Smooth muscle cell of the brain vasculature (primary cell): Measurements from ENCODE around the gene TRAF2.

Experiments used
- DNase-seq: peaks from one replicate; pipeline ENCODE4 v3.0.0-alpha.2; 2012; ENCODE audit warnings: low read depth, low spot score

TRAF2 gene

GRCh38 chr9:136962163-136962562 lies 75.8 kb downstream of the TRAF2 start:
- no peak for DNase-seq

DNA sequence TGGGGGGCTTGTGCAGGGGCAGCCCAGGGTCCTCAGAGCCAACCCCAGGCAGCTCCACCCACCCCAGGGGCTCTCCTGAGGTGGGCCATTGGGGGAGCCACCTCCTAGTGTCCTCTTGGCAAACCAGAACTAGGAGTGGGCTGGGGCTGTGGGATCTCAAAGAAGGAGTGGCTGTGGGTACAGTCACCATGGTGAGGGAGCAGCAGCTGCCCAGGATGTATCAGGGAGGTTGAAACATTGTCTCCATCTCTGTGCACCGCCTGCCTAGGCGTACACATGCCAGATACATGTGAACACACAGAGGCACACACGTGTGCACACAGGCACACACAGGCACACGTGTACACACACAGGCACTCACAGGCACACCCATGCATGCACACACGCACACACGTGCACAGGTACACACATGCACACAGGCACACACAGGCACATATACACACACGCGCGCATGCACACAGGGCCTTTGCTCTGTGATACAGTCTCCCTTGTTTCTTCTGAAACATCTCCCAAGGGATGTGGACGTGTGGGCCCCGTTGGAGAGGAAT lies 76.5 kb downstream of the TRAF2 start:
- no peak for DNase-seq

DNA sequence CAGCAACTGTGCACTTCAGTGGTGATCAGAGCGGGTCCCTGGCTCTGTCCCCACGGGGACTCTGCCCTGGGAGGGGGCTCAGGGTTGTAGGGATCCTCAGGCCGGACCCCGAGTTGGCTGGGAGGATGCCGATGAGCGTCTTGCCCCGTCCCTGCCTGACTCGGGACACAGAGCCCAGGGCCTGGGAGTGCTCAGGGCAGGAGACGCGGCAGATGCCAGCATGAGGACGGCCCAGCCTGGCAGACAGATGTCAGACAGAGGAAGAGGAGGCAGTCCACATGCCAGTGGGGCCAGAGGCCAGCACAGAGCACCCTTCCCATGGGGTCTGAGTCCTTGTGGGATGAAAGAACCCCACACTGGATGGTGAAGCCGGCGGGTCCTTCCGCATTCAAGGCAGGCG lies 77.0 kb downstream of the TRAF2 start:
- no peak for DNase-seq

DNA sequence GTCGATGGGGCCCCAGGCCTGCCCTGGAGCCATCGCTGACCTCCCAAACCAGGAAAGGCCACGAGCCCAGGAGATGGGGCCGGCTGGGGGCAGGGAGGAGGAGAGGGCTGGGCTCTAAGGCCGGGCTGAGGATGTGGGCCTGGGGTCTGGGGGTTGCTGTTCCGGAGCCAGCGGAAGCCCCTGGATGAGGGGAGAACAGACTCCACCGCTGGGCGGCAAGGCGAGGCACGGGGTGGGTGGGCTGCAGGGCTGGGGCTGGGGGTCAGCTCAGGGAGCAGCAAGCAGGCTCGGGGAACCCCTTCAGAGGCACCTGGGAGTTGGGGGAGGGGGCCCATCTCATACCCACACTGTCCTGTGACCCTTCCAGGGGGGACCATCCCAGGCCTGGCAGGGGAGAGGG lies 77.4 kb downstream of the TRAF2 start:
- DNase-seq = no peak

DNA sequence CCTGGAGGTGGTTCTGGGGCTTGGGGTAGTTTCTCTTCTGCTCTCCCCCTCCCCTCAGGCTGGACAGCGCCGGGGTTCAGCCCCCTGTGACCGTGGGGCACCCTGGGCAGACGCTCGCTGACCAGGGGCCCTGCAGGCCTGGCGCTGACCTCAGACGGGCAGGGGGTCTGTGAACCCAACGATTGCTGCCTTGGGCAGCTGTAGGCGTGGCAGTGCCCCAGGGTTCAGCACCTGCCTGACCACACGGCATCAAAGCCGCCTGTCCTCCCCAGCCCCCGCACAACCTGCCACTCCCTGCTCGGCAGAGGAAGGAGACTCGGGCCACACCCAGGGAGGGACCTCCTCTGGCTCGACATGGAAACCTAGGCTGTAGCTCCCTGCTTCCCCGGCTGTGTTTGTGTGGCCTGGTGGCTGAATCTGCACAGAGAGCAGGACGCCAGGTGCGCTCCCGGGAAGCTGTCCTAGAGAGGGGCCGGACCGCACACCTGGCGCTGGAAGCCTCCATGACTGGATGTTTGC lies 77.9 kb downstream of the TRAF2 start:
- DNase-seq = no peak

DNA sequence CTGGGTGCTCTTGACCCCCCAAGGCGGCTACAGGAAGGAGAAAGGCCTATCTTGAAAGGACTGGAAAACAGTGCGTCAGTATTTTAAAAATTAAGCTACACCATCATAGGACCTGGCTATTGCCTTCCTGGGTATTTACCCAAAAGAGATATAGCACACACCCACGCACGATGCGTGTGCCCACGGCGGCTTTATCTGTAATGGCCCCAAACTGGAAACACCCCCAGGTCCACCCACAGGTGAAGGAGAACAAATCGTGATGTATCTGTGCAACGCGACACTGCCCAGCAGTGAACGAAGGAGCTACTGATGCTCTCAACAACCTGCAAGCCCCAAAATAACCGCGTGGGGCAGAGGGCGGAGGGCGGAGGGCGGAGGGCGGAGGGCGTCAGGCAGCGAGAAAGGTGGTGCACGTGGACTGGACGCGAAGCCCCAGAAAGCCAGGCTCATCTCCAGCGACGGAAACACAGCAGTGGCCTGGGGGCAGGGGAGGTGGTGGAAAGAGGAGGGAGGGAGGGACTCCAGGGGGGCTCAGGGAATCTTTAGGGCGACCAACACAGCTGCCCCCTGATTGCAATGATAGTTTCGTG lies 78.6 kb downstream of the TRAF2 start:
- DNase-seq = no peak

DNA sequence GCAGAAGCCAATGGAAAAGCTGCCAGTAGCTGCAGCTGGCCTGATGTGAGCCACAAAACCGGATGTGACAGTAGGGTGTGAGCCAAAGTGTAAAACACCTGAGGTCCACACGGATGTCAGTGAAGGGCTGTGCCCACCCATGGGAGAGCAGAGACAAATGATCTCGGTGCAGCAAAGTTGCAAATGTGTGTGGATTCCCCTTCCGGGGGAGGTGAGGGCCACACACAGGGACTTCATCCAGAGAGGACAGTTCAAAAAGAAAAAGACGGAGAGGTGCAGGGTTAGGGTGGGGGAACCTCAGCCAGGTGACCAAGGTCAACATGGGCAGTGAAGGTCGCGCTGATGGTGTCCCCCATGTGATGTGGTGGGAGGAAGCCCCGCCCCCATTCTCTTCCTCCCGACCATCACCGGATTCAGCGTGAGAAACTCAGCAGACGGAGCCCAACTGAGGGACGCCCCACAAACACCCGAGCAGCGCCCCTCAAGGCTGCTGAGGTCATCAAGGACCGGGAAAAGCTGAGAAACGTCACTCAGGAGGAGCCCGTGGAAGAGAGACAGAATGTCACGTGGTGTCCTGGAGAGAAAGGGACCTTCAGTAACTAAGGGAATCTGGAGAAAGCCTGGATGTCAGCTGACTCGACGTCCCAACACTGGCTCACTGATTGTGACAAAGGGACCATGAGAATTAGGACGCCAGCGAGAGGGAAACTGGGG lies 79.6 kb downstream of the TRAF2 start:
- DNase-seq = no peak

GRCh38 chr9:136968333-136969127 lies 82.2 kb downstream of the TRAF2 start:
- no peak for DNase-seq

DNA sequence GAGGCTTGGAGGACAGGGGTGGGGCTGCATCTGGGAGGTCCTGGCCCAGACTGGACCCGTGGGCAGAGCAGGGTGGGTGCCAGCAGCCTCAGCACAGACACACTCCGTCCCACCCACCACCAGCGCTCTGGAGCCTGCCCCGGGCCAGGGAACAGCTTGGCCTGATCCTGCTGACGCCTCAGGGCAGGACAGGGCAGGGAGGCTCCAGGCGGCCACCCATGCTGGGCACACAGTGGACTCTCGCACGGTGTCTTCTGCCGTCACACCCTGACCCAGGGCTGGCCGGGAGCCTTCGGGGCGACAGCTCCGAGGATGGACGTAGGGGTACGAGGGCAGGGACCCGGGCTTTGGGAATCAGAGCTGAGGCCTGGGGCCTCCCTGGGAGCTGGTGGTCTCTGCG lies 82.8 kb downstream of the TRAF2 start:
- no peak for DNase-seq

- DNase-seq = no peak
Measured at GRCh38 chr9:136969774-136970173, 83.5 kb downstream of the TRAF2 start.

DNA sequence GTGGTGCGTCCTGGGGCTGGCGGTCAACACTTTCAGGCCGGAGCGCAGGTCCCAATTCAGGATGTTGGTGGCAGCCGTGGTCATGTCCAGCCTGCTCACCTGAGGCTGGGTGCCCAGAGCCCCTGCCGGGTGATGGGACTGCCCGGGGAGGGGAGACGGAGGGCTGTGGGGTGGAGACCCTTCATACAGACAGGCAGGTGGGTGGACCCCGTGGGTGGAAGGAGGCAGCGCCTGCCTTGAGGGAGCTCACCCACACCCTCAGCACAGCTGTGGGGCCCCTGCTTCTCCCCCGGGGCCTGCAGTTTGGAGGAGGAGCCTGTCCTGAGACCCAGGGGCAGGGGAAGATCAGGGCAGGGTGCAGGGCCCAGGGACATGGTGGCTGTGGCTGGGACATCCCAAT lies 84.0 kb downstream of the TRAF2 start:
- DNase-seq = no peak

DNA sequence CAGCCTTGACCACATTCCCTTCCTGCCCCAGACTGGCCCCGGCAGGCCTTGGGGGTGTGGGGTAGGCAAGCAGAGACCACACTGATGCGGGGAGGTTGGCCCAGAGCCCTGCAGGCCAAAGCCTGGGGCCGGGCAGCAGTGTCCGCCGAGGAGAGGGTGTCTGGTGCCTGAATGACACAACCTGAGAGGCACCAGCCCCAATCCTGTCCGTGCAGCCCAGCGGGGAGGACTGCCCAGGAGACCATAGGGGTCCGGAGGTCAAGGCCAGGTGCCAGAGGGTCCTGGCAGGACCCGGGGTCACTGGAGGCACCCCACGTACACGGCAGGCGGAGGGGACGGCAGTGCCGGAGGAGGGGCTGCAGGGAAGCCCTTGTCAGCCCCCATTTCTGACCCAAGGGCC lies 85.4 kb downstream of the TRAF2 start:
- DNase-seq = no peak

DNA sequence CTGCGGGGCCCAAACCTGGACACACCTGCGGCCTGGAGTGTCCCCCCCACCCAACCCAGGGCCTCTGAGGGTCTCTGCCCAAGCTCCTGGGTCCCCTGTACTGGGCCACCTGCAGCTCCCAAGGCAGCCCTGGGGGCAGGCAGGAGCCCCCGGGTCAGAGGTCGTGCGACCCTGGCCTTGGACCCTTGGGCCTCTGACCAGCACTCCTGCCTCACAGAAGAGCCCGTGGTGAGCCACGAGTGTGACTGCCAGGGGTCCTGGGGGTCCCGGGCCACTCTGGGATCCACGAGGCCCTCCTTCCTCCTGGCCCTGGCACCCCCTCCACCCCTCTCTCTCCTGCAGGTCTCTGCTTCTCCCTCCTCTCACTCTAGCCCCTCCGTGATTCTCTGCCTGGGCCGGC lies 86.0 kb downstream of the TRAF2 start:
- DNase-seq = no peak

DNA sequence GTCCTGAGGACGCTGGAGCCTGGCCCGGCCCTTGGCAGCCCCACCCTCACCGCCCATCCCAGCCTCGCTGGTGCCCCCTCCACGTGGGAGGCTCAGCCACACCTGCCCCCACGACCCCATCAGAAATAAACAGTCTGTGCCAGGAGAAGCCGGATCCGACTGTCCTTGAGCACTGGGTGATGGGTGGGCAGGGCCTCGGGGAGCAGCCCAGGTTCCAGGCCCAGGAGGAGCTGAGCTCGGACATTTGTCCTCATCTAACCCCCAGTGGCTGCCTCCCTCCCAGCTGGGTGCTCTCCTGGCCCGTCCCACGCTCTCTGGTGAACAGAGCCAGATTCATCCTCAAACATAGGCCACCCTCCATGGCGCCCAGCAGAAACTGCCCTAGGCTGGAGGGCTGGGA lies 86.4 kb downstream of the TRAF2 start:
- DNase-seq = no peak

DNA sequence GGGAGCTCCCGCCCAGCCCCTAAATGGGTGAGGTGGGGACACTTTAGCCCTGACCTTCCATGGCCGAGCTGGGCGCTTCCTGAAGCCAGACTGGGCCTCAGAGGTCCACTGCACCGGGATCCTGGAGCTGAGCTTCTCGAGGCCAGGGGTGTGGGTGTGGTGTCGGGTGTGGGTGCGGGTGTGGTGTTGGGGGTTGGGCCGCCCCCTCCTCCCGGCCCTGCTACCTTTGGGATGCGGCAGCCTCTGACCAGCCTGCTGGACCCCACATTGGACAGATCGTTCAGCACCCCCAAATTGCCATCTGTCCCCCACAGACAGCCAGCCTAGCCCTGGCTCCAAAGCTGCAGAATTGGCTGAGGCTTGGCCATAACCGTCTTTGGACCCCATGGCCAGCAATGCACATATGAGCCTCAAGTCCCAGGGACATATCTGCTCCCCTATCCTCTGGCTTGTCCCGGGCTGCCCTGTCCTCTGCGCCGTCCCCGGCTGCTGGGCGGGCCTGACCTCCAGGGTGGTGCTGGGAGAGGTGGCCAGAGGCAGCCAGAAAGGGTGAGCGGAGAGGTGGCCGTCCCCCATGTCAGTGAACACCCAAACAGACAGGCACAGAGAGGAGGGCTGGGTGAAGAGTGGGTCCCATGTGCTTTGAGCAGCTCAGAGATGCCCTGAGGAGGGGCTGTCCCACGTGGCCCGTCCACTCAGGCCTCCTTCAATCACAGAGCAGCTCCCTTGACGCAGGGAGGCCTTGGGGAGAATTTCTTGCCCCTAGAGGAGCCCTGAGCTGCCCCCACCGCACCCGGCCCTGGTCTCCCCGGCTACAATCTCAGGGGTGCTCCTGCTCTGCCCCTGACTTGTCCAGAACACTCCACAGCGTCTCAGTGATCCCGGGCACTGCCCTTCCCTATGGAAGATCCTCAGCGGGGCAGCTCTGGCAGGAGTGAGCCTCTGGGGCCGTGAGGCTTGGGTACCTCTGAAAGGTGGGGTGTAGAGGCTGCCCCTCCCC lies 87.6 kb downstream of the TRAF2 start:
- DNase-seq = no peak

GRCh38 chr9:136974817-136975535 lies 88.7 kb downstream of the TRAF2 start:
- no peak for DNase-seq

DNA sequence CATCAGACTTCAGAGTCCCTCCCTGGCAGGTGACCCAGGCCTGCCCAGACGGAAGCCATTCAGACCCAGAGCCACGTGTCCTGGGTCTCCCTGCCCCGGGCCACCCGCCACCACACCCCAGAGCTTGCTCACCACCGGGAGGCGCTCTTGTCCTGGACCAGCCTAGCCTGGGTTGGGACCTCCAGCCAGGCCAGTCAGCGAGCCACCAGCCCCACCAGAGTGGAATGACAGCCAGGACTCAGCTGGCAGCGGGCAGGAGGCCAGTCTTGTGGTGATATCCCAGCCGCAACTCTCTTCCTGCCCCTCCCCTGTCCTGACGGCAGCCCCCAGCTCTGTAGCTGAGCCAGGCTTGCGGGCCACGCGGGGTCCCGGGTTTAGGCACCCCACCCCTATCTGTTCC lies 89.3 kb downstream of the TRAF2 start:
- no peak for DNase-seq
